GM21381 (cell line): ENCODE measurements around the gene PCBD2.
"Not testable (repeated sequence)": the region's sequence is repeated elsewhere in the genome, so short reads cannot be mapped to it uniquely, and the experiment has no call there.

Source experiments
- ATAC-seq: cut with Tn5 transposase; IDR thresholded peaks from one replicate; pipeline ENCODE4 v1.9.1; 2021; ENCODE audit warnings: mild to moderate bottlenecking, moderate library complexity; ENCODE audit not compliant: unreplicated experiment

PCBD2 gene

DNA sequence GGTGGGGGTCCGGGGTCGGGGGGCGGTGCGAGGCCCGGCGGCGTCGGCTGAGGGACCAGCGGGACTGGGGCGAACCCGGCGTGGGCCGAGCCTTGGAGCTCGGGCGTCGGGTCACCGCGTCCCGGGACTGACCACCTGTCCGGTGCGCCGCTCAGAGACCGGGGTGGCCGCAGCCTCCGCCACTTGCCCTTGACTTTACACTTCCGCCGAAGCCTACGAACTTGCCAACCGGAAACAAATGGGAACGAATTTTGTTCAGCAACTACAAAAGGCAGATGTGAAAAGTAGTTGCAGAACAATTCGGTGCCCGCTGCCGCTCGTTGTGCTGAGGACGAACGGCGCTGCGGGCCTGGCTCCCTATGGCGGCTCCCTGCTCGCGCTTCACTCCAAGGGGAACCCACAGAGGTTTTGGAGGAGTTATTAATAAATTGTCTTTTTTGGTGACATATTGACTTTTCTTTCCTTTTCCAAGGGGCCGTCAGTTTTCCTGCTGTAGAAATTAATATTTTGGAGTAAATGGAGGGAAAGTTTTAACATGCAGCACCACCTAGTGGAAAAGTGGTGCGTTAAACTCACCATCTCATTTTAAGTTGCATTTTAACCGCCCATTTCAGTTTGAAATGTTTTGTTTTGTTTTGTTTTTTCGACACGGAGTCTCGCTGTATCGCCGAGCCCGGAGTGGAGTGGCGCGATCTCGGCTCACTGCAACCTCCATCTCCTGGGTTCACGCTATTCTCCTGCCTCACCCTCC, 490 bp downstream of the PCBD2 start:
- ATAC-seq: peak; percentile 37

DNA sequence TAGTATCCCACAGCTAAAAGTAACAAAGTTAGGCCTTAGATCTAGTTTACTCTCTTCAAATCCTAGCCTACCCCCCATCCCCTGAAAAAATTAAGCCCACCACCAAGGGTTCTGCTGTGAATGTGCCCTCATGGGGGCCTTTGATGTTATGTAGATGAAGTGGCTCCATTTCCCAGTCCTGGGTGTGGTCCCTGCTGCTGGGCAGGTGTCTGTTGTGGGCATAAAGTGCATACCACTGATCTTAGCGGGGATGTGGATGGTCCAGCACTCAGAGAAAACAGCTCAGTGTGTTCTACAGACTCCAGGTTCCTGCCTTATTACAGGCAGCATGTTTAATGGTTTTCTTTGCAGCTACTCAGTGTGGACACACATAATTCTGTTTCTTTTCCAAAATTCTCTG, 1.9 kb downstream of the PCBD2 start:
- no peak for ATAC-seq

DNA sequence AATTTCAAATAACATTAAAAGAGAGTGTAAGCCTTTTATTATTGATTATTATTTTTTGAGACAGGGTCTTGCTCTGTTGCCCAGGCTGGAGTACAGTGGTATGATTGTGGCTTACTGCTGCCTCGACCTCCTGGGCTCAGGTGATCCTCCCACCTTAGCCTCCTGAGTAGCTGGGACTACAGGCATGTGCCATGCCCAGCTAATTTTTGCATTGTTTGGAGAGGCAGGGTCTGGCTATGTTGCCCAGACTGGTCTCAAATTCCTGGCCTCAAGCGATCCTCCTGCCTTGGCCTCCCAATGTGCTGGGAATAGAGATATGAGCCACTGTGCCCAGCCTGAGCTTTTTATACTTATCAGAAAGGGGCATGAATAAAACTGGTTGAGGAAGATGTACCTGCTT, 5.8 kb downstream of the PCBD2 start:
- ATAC-seq: not testable (repeated sequence)

DNA sequence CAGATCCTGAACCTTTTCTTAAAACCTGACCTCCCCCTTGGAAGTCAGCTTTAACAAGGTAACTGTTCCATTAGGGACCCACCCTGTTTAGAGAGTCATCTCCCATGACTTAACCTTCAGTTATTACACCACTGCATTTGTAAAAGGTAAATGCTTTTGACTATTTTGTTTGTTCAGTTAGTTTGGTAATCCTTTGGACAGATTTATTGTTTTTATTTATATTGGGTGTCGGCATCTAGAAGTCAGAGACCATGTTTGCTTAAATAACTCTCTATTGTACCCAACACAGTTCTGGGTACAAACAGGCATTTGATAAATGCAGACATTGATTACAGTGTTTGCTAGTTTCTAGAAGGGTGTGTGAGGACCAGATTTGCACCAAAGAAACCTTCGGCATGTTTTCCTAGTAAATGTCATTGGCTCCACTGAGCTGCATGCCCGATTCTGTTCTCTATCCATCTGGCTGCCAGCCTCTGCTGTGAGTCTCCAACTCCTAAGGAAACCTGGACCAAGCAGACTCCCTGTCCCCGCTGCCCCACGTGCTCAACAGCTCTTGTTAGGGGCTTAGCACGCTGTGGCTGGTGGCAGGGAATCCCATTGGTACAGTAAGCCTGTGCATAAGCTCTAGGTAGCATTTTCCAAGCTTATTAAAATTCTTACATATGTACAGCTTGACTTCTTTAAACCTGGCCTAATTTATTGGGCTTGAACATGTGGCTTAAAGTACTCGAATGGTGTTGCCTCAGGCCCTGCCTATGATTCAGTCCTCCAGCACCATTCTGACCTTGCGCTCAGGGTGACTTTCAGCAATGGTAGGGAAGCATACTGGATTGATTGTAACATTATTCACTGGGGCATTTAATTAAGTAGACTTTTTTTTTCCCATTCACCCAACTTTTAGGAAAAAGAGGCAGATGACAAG, 6.6 kb downstream of the PCBD2 start:
- ATAC-seq: no peak

DNA sequence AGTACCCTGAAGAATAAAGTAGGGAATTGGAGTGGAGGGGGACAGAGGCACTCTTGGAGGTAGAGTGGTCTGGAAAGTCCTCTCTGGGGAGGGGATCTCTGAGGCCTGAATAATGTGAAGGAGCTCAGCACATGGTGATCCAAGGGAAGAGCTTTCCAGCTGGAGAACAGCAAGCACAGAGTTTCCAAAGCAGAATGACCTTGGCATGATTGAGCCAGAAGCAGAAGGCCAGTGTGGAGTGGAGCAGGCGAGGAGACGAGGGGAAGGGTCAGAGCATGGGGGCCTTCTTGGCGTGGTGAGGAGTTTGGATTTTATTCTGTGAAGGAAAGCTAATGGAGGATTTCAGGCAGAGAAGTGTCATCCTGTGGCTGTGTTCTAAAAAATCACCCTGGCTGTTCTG, 8.3 kb downstream of the PCBD2 start:
- no peak for ATAC-seq

DNA sequence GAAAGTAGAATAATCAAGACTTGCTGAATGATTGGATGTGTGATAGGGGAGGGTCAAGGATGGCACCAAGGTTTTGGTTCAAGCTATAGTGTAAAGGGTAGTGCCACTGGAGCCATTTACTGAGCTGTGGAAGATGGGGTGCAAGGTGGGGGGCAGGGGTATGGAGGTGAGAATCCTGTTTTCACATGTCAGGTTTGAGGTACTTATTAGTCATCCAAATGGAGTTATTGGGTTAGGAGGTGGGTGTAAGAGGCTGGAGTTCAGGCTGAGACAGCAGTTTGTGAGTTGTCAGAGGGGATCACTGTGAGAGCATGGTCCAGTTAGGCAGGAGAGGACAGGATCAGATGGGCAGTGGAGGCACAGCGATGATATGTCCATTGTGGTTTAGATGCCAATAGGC, 8.9 kb downstream of the PCBD2 start:
- no peak for ATAC-seq

DNA sequence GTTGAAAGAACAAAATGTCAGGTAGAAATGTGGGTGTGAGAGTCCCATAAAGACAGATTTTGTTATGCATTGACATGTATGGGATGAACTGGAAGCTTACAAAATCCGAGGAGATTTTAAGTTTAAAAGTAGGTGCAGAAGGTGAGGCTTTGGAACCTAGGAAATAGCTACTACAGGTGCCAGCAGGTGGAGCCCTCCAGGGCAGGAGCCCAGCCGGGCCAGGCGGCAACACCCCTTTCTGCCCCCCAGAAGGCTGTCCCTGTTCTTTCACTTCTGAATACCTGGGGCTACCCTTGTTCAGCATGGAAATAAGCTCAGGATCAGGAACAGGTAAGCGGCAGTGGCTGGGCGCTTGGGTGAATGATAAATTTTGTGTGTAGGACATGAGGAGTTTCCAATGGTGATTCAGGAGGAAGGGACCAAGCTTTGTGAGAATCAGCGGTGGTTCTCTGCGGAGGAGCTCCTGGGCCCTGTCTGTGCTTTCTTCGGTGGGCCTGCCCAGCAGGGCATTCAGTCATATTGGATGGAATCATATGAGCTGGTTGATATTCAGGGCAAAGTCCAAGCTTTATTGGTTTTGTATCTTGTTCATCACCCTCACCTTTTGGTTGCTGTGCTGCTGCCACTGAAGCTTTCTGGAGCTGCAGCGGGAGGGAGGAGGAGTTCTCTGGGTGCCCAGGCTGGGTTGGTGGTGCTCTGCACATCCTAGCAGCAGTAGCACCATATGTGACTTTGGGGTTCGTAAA, 12.3 kb downstream of the PCBD2 start:
- ATAC-seq: no peak

DNA sequence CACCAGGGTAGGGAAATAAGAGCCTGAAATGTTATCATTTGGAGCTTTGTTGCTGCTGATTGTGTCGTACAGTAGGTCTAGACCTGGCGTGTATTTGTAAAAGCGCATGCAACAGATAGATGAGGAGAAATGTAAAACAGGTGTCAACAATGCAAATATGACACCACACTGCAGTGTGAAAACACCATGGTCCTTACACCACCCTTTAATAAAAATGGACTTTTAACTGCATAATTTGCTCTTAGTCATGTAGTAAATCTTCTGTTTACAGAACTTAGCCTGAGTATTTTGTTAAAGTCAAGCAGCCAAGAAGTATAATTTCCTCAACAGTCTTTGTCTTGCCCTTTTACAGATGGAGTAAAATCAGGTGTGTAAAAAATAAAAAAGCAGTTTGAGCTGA, 13.9 kb downstream of the PCBD2 start:
- no peak for ATAC-seq

DNA sequence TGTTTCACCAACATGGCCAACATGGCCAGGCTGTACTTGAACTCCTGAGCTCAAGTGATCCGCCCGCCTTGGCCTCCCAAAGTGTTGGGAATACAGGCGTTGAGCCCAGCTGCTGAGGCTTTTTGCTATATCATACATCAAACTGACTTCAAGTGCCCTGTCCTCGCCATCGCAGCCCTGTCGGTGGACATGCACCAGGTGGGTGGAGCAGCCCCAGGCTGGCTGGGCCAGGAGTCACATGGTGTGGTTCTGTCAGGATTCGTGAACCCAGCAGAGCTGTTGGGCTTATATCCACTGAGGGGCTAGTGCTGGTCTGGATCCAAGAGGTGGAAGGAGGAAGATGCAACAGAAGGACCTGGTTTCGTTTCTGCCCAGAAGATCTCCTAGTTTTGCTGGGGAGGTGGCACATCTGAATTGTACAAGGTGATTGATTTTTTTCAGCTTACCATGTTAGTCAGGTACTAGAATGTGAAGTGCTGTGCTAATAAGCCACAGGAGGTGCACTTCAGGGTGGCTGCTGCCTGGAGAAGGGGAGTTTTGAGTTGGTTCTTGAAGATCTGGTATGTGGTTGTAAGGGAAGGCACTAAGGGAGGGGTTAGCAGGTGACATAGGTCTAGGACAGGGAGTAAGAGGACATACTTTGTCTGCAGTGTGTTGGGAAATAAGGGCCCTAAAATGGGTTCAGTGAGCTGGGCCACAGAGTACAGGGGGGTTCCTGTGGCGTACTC, 16.1 kb downstream of the PCBD2 start:
- ATAC-seq: no peak

DNA sequence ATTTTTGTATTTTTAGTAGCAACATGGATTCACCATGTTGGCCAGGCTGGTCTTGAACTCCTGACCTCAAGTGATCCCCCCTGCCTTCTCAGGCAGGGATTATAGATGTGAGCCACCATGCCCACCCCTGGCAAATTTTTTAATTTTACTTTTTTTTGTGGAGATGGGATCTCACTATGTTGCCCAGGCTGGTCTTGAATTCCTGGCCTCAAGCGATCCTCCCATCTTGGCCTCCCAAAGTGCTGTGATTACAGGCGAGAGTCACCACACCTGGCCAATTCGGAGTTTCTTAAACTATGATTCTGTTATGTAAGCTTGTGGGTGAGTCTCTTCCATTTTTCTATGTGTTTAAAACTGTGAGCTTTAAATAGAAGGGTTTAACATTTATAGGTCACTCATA, 27.6 kb downstream of the PCBD2 start:
- ATAC-seq: no peak

DNA sequence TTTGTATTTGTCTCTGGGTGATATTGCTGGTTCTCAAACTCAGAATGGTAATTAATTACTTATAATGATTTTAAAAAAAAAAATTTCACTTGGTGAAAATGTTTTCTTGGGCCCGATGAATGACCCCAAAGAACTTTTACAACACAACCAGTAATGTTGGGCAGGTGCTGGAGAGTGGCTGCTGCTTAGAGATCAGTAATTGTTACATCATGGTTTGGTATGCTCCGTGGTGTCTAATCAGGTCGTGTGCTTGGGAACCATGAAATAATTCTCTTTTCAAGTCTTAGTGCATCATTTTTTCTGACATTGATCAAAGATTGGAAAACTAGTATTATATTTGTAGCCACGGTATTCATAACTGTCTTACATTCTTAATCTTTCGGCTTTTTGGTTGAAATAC, 29.3 kb downstream of the PCBD2 start:
- ATAC-seq: no peak

DNA sequence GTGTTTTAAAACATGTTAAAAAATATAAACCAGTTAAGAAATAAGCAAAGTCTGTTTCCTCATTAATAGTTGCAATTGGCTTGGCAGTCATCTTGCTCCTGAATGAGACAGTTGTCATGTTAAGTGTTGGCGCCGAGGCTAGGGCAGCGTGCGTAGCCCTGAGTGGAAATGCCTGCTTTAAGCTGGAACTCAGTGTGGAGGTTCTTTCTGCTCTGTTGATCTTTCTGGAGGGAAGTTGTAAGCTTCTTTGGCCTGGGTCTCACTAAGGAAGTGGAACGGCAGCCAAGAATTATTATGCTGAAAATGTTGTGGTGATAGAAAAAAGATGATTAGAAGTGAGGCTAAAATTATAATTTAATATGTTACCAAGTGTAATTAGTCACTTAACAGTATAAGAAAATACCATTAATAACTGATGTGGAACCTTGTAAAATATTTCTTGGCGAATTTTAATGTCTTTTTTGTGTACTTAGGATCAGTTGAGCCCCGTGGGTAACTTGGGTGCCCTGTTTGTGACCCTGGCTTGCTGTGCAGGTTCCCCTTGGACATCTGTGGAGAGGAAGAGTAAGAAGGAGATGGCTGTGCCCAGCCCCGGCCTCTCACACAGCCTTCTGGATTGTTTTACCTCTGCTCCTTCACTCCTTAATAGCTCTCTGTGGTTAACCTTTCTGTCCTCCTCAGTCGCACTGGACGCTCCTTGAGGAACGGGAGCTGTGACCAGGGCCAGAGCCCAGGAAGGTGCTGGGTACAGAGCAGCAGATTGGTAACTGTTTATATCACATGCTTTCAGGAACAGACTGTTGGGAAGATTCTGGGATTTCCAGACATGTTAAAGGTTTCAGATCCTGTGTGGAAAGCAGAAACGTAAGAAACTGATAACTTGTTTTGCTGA, 31.0 kb downstream of the PCBD2 start:
- ATAC-seq: no peak

DNA sequence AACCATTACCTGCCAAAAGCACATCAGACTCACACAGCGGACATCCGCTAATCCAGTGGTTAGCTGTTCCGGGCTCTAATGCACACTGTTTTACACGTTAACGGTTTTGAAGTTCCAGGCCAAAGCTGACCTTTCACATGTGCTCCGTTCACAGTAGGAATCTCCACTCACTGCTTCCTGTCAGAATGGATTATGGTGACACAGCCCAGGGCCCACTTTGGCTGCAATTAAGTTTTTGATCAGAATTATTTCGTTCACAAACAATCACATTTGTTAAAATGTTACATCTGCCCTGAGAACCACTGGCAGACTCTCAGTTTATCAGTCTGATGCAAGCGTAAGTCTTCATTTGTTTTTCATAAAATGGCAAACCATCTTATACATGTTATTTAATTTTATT, 32.6 kb downstream of the PCBD2 start:
- no peak for ATAC-seq

DNA sequence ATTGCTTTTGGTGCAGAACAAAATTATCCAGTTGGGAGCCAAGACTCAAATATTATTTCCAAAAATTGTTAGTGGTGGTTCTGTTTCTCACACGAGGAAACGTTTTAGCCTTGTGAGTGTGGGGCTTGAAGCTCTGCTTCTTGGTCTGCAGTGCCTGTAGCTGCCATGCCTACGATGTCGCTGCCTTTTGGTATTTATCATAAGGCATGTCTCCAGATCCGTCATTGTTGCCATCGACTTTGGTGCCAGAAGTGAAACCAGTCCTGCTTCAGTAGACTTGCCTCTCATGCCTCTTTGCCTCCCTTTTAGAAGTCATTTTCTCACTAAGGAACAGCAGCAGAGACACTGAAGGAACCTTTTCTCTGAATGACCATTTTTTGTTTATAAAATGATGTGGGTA, 33.1 kb downstream of the PCBD2 start:
- no peak for ATAC-seq

DNA sequence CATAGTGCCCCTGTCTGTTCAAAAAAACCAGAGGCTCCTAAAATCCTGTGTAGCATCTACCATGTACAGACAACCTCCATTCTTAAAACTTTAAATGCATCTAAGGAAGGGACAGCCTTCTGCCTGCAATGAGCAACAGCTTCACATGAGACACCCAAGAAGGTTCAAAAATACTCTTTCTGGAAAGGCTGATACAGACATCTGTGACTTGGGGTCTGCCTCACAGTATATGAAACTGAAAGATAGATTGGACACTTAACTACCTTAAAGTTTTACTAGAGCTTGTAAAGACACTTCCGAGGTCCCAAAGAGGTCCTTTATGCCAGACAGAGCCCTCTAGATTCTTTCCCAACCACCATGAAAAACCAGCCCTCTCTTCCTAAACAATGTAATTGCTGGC, 34.6 kb downstream of the PCBD2 start:
- ATAC-seq: no peak

DNA sequence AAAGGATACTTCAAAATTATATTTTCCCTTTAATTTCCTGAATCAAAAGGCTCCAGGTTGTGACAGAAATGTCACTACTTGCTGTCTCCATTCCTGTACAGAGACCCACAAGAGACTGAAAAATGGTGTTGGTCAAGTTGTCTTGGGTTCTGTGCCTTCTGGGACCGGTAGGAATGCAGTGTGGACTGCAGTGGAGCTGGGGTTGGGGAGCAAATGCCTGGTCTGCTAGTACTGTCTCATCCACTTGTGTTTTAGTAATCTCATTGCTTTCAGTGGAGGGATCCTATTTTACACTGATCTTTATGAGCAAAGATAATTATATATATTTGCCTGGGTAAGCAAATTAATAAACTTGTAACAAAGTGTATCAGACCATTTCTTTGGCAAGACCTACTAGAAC, 38.6 kb downstream of the PCBD2 start:
- ATAC-seq: no peak

DNA sequence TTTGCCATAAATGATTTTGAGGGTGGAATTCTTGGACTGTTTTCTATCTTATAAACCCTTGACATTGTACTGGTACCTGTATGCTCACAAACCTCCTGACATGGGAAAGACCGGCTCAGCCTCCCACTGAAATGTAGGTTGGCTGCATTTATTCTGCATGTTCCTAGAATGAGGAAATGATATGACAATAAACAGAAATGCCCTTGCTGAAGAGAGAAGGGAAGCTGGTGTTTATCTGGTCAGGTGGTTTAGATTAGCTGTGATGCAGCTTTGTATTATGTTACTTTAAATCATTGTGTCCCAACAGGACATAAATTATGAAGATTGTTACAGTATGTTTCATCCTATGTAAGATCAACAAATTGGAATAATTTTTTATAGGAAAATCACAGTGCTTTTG, 39.7 kb downstream of the PCBD2 start:
- ATAC-seq: no peak

DNA sequence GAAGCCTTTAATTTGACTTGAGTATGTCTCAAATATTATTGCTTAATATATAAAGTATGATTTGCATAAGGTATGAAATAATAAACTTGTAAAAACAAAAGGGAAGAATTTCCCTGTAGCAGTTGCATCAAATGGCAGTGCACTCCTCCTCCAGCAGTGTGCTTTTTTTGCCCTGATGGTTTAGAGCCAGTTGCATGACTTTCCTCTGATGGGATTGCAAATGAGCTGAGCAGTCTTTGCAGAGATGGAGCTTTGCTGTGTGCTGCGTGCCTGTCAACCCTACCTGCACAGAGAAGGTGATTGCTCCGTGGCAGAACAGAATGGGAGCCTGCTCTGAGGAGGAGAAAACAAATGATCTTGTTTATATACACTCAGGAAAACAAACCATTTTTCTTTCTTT, 40.1 kb downstream of the PCBD2 start:
- ATAC-seq: no peak

DNA sequence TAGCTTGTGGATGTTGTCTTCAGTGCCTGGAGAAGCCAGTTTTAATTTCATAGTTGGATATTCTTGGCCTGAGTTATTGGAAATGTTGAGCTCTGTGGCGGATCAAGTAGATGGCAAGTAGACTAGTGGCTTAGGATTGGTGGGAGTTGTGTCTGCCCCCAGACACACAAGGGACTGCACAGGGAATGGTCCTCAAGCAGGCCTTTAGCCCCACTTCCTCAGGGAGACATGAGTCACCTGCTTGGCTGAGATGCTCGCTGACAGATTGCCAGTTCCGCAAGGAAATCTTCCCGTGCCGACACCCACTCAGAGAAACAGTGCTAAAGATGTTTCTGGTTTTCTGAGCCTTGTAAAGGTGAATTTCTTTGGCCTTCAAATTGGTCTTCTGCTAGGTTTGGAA, 44.0 kb downstream of the PCBD2 start:
- no peak for ATAC-seq

DNA sequence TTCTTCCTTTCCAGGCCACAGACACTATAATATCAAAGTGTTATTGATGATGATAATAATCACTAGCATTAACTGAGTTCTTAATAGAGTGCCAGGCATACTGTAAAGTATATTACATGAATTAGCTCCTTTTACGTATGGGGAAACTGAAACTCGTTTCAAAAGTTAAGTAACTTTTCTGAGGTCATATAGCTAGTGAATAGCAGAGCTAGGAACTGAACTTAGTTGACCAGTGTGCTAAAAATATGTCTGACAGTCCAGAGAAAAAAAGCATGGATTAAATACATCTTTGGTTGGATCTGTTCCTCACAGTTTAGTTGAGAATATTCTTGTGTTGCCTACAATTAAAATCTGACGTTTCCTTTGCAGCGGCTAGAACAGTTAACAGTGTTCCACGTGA, 44.4 kb downstream of the PCBD2 start:
- ATAC-seq: no peak
